HG03460 (cell line): Measurements from ENCODE around the gene UROC1.

Experiments
- ATAC-seq: cut with Tn5 transposase; IDR thresholded peaks from one replicate; pipeline ENCODE4 v1.9.1; 2021; ENCODE audit not compliant: unreplicated experiment

The UROC1 gene

GRCh38 chr3:126464997-126465396 lies 52.6 kb downstream of the UROC1 start:
- no peak for ATAC-seq

- ATAC-seq, result no peak
Observed at GRCh38 chr3:126464494-126464893, 53.1 kb downstream of the UROC1 start.

- ATAC-seq, result no peak
Observed at GRCh38 chr3:126464093-126464492, 53.5 kb downstream of the UROC1 start.

- no peak for ATAC-seq
Observed at GRCh38 chr3:126463521-126463920, 54.1 kb downstream of the UROC1 start.

- no peak for ATAC-seq
Observed at GRCh38 chr3:126461450-126462070, 56.0 kb downstream of the UROC1 start.

GRCh38 chr3:126460381-126460780 lies 57.2 kb downstream of the UROC1 start:
- ATAC-seq, result no peak

- ATAC-seq, result no peak
Observed at GRCh38 chr3:126459763-126460127, 57.8 kb downstream of the UROC1 start.

GRCh38 chr3:126459111-126459762 lies 58.3 kb downstream of the UROC1 start:
- ATAC-seq, result no peak

GRCh38 chr3:126456766-126457388 lies 60.7 kb downstream of the UROC1 start:
- ATAC-seq, result no peak

- no peak for ATAC-seq
Observed at GRCh38 chr3:126456211-126456610, 61.4 kb downstream of the UROC1 start.

- ATAC-seq, result no peak
Observed at GRCh38 chr3:126454437-126455198, 63.0 kb downstream of the UROC1 start.

GRCh38 chr3:126454025-126454424 lies 63.5 kb downstream of the UROC1 start:
- no peak for ATAC-seq

- no peak for ATAC-seq
Observed at GRCh38 chr3:126452213-126452612, 65.4 kb downstream of the UROC1 start.

- ATAC-seq, result no peak
Observed at GRCh38 chr3:126451511-126451910, 66.1 kb downstream of the UROC1 start.

- no peak for ATAC-seq
Observed at GRCh38 chr3:126450744-126451143, 66.8 kb downstream of the UROC1 start.

- ATAC-seq, result no peak
Observed at GRCh38 chr3:126450219-126450618, 67.4 kb downstream of the UROC1 start.

GRCh38 chr3:126449621-126450051 lies 67.9 kb downstream of the UROC1 start:
- no peak for ATAC-seq

GRCh38 chr3:126448893-126449180 lies 68.7 kb downstream of the UROC1 start:
- ATAC-seq, result no peak

GRCh38 chr3:126448136-126448892 lies 69.3 kb downstream of the UROC1 start:
- no peak for ATAC-seq

GRCh38 chr3:126447456-126448106 lies 70.0 kb downstream of the UROC1 start:
- ATAC-seq, result no peak

GRCh38 chr3:126446791-126447190 lies 70.8 kb downstream of the UROC1 start:
- no peak for ATAC-seq
